GM21528 (cell line): ENCODE data around the gene PGP.

Experiments
- ATAC-seq: cut with Tn5 transposase; IDR thresholded peaks from one replicate; pipeline ENCODE4 v1.9.1; 2021; ENCODE audit warnings: mild to moderate bottlenecking, moderate library complexity; ENCODE audit not compliant: unreplicated experiment, low FRiP score

The PGP gene

GRCh38 chr16:2170587-2171435 is 43.8 kb downstream of the PGP start:
- ATAC-seq: no peak

DNA sequence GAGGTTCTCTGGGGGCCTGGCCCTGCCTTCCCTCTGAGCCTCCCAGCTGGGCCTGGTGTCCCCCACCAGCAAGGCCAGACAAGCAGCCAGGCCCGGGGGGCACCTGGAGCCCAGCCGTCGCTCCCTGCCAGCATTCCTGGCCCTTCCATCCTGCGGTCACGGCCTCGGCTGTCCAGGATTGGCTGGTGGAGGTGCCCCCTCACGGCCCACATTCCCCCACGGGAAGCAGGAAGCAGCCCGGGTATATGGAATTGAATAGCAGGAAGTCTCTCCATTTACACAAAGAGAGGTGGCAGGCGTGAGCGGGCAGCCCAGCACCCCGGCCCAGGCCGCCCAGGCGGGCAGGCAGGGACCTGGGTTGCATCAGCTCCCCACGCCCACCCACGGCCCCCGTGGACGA is 44.6 kb downstream of the PGP start:
- no peak for ATAC-seq

DNA sequence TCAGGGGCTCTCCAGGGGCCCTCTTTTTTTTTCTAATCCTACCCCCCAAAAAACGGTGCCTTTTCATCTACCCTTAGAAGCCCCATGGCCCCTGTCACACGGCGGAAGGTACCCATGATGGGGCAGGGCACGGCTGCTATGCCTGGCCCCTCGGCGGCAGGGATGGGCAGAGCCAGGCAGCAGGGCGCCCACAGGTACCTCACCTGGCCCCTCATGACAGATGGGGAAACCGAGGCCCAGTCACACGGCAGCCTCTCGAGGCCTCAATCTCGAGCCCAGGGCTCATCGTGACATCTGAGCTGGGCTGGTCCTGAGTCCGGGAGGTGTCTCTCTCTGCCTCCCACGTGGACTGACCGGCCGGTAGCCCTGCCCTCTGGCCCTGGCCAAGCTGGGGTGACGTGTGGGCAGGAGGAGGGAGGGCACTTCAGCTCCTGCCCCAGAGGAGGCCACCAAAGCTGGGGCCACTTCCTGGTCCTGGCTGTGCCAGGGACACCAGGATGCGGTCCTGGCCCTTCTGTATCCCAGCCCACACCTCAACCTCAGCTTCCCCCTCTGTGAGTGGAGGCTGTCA is 47.5 kb downstream of the PGP start:
- ATAC-seq: no peak

- no peak for ATAC-seq
These were observed 48.2 kb downstream of the PGP start for GRCh38 chr16:2166263-2167067.

DNA sequence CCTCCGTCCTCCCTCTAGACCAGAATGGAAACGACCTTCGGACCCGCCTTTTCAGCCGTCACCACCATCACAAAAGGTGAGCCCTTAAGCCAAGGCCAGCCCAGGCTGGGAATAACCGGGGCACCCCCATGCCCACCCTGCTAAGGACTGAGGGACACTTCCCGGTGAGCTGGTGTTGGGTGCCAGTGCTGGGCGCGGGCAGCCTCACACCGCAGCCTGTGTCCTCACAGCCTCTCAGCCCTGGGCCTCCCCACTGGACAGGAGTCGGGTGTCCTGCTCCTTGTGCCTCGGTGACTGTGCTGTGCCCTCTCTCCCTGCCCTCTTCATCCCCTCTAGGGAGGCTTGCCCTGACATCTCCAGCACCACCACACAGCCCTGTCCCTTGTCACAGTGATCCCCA is 48.8 kb downstream of the PGP start:
- no peak for ATAC-seq

GRCh38 chr16:2163211-2163881 is 51.3 kb downstream of the PGP start:
- ATAC-seq: no peak

- no peak for ATAC-seq
These were observed 51.9 kb downstream of the PGP start for GRCh38 chr16:2162676-2163118.

DNA sequence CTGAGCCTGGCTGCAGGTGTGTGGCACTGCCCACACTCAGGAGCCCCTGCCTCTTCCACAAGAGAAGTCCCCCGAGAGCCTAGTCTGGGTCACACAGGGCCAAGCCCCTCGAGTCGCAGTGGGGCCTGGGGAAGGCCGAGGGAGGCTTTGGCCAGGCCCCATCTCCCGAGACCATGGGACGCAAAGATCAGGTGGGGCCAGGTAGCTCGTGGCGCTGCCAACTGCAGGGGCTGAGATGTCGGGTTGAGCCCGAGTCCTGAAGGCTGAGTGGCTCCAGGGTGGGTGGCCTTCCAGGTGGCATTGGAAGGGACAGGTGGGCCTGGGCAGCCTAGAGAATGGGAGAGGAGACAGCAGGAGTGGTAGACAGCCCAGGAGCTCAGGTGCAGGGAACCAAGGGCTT is 52.7 kb downstream of the PGP start:
- ATAC-seq: no peak
